ENCODE results near the gene ARMH1. TPM values are rescaled to one million over a fixed set of nuclear protein-coding genes. Genes with fewer than 3 reads are reported as not detected.

Gene ARMH1
- 10 to 100 TPM in 1 of 7 donors, 1 to 10 TPM in 6; 3.1 to 13.8 (median 5.7) TPM for total RNA-seq
- polyA plus RNA-seq = 1 to 10 TPM; 3.3 to 9.6 TPM
- long read RNA-seq, donor 1, partial matches to known transcripts = 2 of 8 reads
- long read RNA-seq, donor 1, other reads (novel, unspliced or antisense) = 6 of 8 reads
- long read RNA-seq, donor 2 = 0 reads
- long read RNA-seq, donor 3, partial matches to known transcripts = 1 of 7 reads
- long read RNA-seq, donor 3, other reads (novel, unspliced or antisense) = 6 of 7 reads

GRCh38 chr1:44674113-44675000 is at the start of gene ARMH1, which contains the start of gene TMEM53:
Gene ARMH1, plus strand, starts transcription at chr1:44674714. Its CDS starts 14,984 bp downstream, at chr1:44689698.
Gene TMEM53, minus strand, starts transcription at chr1:44674481. Its CDS starts 90 bp downstream, at chr1:44674391.
- WGBS, 3 donors = 0 to 1% (median 1%) methylated on average over 47 to 56 of the region's 56 CpGs
- Histone ChIP-seq H3K4me3 (peak within 1 kb of the TSS; percentile 65), H3K4me1 (ENCODE audit: insufficient read depth) (peaks cover 15% of the 10 kb centered on the region), H3K9me3 (no peaks in the 10 kb centered on the region), H3K27me3 (no peaks in the 10 kb centered on the region), H3K27ac (peak within 1 kb of the TSS; percentile 82 to 96), H3K36me3 (no peaks in the 10 kb centered on the region)
- intact Hi-C loops (cut with DNase I) = no loop called here
- TF ChIP-seq EP300 (IDR thresholded peaks at IDR 0.05) = peak; percentile 60
- peak; percentile 74 for TF ChIP-seq POLR2A (IDR thresholded peaks at IDR 0.05)
- peak in 1 of 3 donors; percentile 11 for TF ChIP-seq CTCF (IDR thresholded peaks at IDR 0.05)
- DNase-seq = peak; percentile 99 to 100 (median 99)

- Histone ChIP-seq H3K4me1 (ENCODE audit: insufficient read depth) (no peaks in the 10 kb centered on the region), H3K27ac (no peak overlapping the region), H3K36me3 (no peaks in the 10 kb centered on the region), H3K9me3 (no peaks in the 10 kb centered on the region), H3K4me3 (no peak overlapping the region), H3K27me3 (no peaks in the 10 kb centered on the region)
- TF ChIP-seq POLR2A (IDR thresholded peaks at IDR 0.05) (no peak), CTCF (IDR thresholded peaks at IDR 0.05) (no peak), EP300 (IDR thresholded peaks at IDR 0.05) (no peak)
- no peak for DNase-seq
- intact Hi-C loops (cut with DNase I) = no loop called here
- WGBS, 3 donors = 94 to 98% (median 95%) methylated on average over 7 of the region's 7 CpGs
Observed at GRCh38 chr1:44625348-44625747, 49.2 kb upstream of the ARMH1 start.

GRCh38 chr1:44628962-44629756 is 45.4 kb upstream of the ARMH1 start:
- H3K4me1 ChIP-seq (ENCODE audit: insufficient read depth) = peaks cover 2% of the 10 kb centered on the region
- no peak overlapping the region for H3K27ac ChIP-seq
- WGBS, 3 donors = 75 to 84% (median 80%) methylated on average over 5 of the region's 5 CpGs
- intact Hi-C loops (cut with DNase I) = no loop called here
- TF ChIP-seq CTCF (IDR thresholded peaks at IDR 0.05) (no peak), EP300 (IDR thresholded peaks at IDR 0.05) (no peak), POLR2A (IDR thresholded peaks at IDR 0.05) (no peak)
- no peak overlapping the region for H3K4me3 ChIP-seq
- H3K9me3 ChIP-seq = no peaks in the 10 kb centered on the region
- no peaks in the 10 kb centered on the region for H3K27me3 ChIP-seq
- H3K36me3 ChIP-seq = no peaks in the 10 kb centered on the region
- DNase-seq = no peak

GRCh38 chr1:44630116-44630515 is 44.4 kb upstream of the ARMH1 start:
- intact Hi-C loops (cut with DNase I) = no loop called here
- Histone ChIP-seq H3K27ac (no peak overlapping the region), H3K4me3 (no peak overlapping the region), H3K4me1 (ENCODE audit: insufficient read depth) (peaks cover 2% of the 10 kb centered on the region), H3K36me3 (no peaks in the 10 kb centered on the region), H3K9me3 (no peaks in the 10 kb centered on the region), H3K27me3 (no peaks in the 10 kb centered on the region)
- TF ChIP-seq POLR2A (IDR thresholded peaks at IDR 0.05) (no peak), CTCF (IDR thresholded peaks at IDR 0.05) (no peak), EP300 (IDR thresholded peaks at IDR 0.05) (no peak)
- WGBS, 3 donors = 74 to 94% (median 85%) methylated on average over 2 of the region's 2 CpGs
- DNase-seq = no peak

Data from ovary (tissue), 10 donors.